Suprapubic skin (tissue), 4 donors: ENCODE results near the gene SDC1. TPM values are rescaled to one million over a fixed set of nuclear protein-coding genes. Genes with fewer than 3 reads are reported as not detected.
"Not testable (repeated sequence)": the region's sequence is repeated elsewhere in the genome, so short reads cannot be mapped to it uniquely, and the experiment has no call there.

Source experiments
- DNase-seq, 2 donors: peaks; one replicate each; pipeline ENCODE4 v3.0.0-alpha.2; 2019; ENCODE audit warnings: low spot score in 2 of 2
- H3K27ac ChIP-seq: fragments of 200-600 bp; sonication (generic); one replicate; pipeline ENCODE4 v1.5.1; 2019
- H3K27me3 ChIP-seq: fragments of 200-600 bp; sonication (generic); one replicate; pipeline ENCODE4 v1.5.1; 2019
- H3K36me3 ChIP-seq: fragments of 200-600 bp; sonication (generic); one replicate; pipeline ENCODE4 v1.5.1; 2019
- H3K4me1 ChIP-seq: fragments of 200-600 bp; sonication (generic); one replicate; pipeline ENCODE4 v1.5.1; 2019
- H3K4me3 ChIP-seq: fragments of 200-600 bp; sonication (generic); one replicate; pipeline ENCODE4 v1.5.1; 2019; ENCODE audit warnings: mild to moderate bottlenecking
- H3K9me3 ChIP-seq: fragments of 200-600 bp; sonication (generic); one replicate; pipeline ENCODE4 v1.5.1; 2019
- CTCF ChIP-seq, 2 donors: fragments of 200-600 bp in 1 of 2; fragments of 450-650 bp in 1 of 2; sonication (generic) in 1 of 2; IDR thresholded peaks; one replicate each; pipeline ENCODE4 v1.5.1; 2016 to 2019; ENCODE audit warnings: antibody characterized with exemption in 2 of 2, mild to moderate bottlenecking in 1 of 2, moderate library complexity in 1 of 2
- EP300 ChIP-seq: sonication (generic); formaldehyde crosslinking; IDR thresholded peaks from one replicate; pipeline ENCODE4 v1.6.1; 2017; ENCODE audit warnings: antibody characterized with exemption
- POLR2A ChIP-seq, 2 donors: fragments of 450-650 bp; IDR thresholded peaks; one replicate each; pipeline ENCODE4 v1.6.1; 2017; ENCODE audit warnings: antibody characterized with exemption in 2 of 2, mild to moderate bottlenecking in 2 of 2, moderate library complexity in 2 of 2
- POLR2AphosphoS5 ChIP-seq, 3 donors: sonication (generic); formaldehyde crosslinking; IDR thresholded peaks; one replicate each; pipeline ENCODE4 v1.6.1; 2017; ENCODE audit warnings: antibody characterized with exemption in 3 of 3
- WGBS: methylation state at CpG from one replicate; pipeline ENCODE4 v1.1.5; 2018; 5-methylcytosine and 5-hydroxymethylcytosine counted together
- total RNA-seq, 4 donors: library from RNA; depleted of rRNA; stranded (reverse); fragments of >200 nt; gene quantifications; one replicate each; pipeline ENCODE4 v1.1.0, GENCODE V29; 2016

SDC1 gene
- total RNA-seq, result 100 to 1,000 TPM; 258 to 892 (median 636) TPM

- WGBS, result under 1% methylated on average over 27 of the region's 65 CpGs
- no peak for TF ChIP-seq POLR2A (IDR thresholded peaks at IDR 0.05)
- no peak for TF ChIP-seq CTCF (IDR thresholded peaks at IDR 0.05)
- no peak for TF ChIP-seq POLR2AphosphoS5 (IDR thresholded peaks at IDR 0.05)
- no peak for TF ChIP-seq EP300
- Histone ChIP-seq H3K9me3 (no peaks in the 10 kb centered on the region), H3K36me3 (no peaks in the 10 kb centered on the region), H3K4me3 (peak within 1 kb of the TSS; percentile 92), H3K4me1 (peaks cover 44% of the 10 kb centered on the region), H3K27me3 (peaks cover 18% of the 10 kb centered on the region), H3K27ac (peak within 1 kb of the TSS; percentile 98)
- peak; percentile 70 to 80 for DNase-seq
Observed at GRCh38 chr2:20224716-20225293, at the start of gene SDC1. SDC1 (minus strand) TSS chr2:20225130; CDS start chr2:20224867, 263 bp downstream.

- H3K4me1 ChIP-seq, result no peaks in the 10 kb centered on the region
- no peaks in the 10 kb centered on the region for H3K9me3 ChIP-seq
- no peak overlapping the region for H3K4me3 ChIP-seq
- H3K27ac ChIP-seq, result no peak overlapping the region
- H3K27me3 ChIP-seq, result no peaks in the 10 kb centered on the region
- 82% methylated on average over 4 of the region's 4 CpGs for WGBS
- TF ChIP-seq CTCF (IDR thresholded peaks at IDR 0.05), result no peak
- H3K36me3 ChIP-seq, result peaks cover 10% of the 10 kb centered on the region
- no peak for DNase-seq
Observed at GRCh38 chr2:20273042-20273441, 48.1 kb upstream of the SDC1 start.

GRCh38 chr2:20268317-20268716, 43.4 kb upstream of the SDC1 start:
- H3K4me3 ChIP-seq, H3K27me3 ChIP-seq, DNase-seq, H3K9me3 ChIP-seq, H3K4me1 ChIP-seq, H3K27ac ChIP-seq: not testable (repeated sequence)
- WGBS, result 95% methylated on average over 6 of the region's 6 CpGs
- peaks cover 19% of the 10 kb centered on the region for H3K36me3 ChIP-seq

GRCh38 chr2:20267529-20267928, 42.6 kb upstream of the SDC1 start:
- no peak overlapping the region for H3K27ac ChIP-seq
- WGBS, result 79% methylated on average over 2 of the region's 2 CpGs
- no peak overlapping the region for H3K4me3 ChIP-seq
- no peak for TF ChIP-seq CTCF (IDR thresholded peaks at IDR 0.05)
- no peak for TF ChIP-seq POLR2AphosphoS5 (IDR thresholded peaks at IDR 0.05)
- TF ChIP-seq POLR2A (IDR thresholded peaks at IDR 0.05), result no peak
- TF ChIP-seq EP300, result no peak
- no peaks in the 10 kb centered on the region for H3K27me3 ChIP-seq
- no peaks in the 10 kb centered on the region for H3K4me1 ChIP-seq
- H3K9me3 ChIP-seq, result no peaks in the 10 kb centered on the region
- H3K36me3 ChIP-seq, result peaks cover 19% of the 10 kb centered on the region
- DNase-seq, result no peak

- TF ChIP-seq EP300 (no peak), POLR2A (IDR thresholded peaks at IDR 0.05) (no peak), POLR2AphosphoS5 (IDR thresholded peaks at IDR 0.05) (no peak), CTCF (IDR thresholded peaks at IDR 0.05) (no peak)
- no peak for DNase-seq
- Histone ChIP-seq H3K27ac (no peak overlapping the region), H3K27me3 (no peaks in the 10 kb centered on the region), H3K4me1 (no peaks in the 10 kb centered on the region), H3K36me3 (peaks cover 31% of the 10 kb centered on the region), H3K9me3 (no peaks in the 10 kb centered on the region), H3K4me3 (no peak overlapping the region)
- WGBS, result 84% methylated on average over 2 of the region's 2 CpGs
Observed at GRCh38 chr2:20264629-20265028, 39.7 kb upstream of the SDC1 start.

- Histone ChIP-seq H3K4me3 (no peak overlapping the region), H3K9me3 (no peaks in the 10 kb centered on the region), H3K36me3 (peaks cover 72% of the 10 kb centered on the region), H3K27ac (no peak overlapping the region), H3K27me3 (no peaks in the 10 kb centered on the region), H3K4me1 (no peaks in the 10 kb centered on the region)
- 99% methylated on average over 1 of the region's 1 CpG for whole genome bisulfite sequencing
- DNase-seq, result no peak
- TF ChIP-seq CTCF (IDR thresholded peaks at IDR 0.05), result no peak
Observed at GRCh38 chr2:20257411-20257810, 32.5 kb upstream of the SDC1 start.
